ENCODE results near the gene NEFH.
"Not testable (repeated sequence)": the region's sequence is repeated elsewhere in the genome, so short reads cannot be mapped to it uniquely, and the experiment has no call there.

The NEFH gene

DNA sequence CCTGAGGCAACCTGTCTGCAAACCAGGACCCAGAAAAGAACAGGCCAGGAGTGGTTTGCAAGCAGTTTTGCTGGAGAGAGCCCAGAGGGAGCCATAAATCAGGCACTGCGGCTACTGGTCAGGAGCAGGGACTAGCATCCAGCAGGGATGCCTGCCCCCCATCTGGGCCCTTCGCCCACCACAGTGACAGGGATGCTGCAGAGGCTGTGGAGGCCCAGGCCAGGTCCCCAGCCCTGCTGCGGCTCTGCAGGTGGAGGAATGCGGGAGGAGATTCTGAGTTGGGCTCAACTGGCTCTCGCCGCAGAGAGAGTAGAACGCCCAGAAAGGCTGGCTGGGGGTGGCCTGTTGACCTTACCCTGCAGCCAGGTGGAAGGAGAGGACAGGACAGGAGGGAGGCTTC is 16.4 kb upstream of the NEFH start:
- DNase-seq, result no peak

DNA sequence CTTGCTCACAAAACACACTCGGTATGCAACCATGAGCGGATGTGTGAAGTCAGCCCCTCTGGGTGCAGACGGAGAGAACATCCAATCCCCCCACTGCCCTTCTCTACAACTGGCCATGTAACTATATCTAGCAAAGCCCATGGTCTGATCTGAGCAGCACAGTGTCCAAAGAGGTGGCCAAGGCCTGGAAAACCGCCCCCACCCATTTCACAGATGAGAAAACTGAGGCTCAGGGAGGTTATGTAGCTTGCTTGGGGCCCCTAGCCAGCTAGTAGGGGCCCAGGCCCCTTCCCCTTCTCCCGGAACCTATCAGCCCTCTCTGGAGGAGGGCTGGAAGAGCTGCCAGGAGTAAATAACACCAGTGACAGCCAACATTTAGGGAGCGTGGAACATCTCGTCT is 15.4 kb upstream of the NEFH start:
- no peak for DNase-seq

DNA sequence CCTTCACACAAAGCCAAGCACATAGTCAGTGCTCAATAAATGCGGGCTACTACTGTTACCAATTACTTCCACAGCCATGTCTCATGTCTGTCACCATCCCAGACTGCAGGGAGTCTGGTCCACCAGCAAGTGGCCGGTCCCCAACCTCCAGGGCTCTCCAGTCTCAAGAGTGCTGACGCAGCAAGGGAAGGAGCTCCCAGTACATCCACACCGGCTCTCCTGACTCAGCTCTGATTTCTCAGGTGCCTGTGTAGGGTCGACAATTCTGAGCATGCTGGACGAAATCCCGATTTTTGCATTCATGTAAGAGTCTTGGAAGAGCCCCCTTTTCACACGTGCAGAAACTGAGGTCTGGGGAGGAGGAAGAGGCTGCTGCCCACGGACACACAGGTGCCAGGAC is 10.3 kb upstream of the NEFH start:
- no peak for DNase-seq

DNA sequence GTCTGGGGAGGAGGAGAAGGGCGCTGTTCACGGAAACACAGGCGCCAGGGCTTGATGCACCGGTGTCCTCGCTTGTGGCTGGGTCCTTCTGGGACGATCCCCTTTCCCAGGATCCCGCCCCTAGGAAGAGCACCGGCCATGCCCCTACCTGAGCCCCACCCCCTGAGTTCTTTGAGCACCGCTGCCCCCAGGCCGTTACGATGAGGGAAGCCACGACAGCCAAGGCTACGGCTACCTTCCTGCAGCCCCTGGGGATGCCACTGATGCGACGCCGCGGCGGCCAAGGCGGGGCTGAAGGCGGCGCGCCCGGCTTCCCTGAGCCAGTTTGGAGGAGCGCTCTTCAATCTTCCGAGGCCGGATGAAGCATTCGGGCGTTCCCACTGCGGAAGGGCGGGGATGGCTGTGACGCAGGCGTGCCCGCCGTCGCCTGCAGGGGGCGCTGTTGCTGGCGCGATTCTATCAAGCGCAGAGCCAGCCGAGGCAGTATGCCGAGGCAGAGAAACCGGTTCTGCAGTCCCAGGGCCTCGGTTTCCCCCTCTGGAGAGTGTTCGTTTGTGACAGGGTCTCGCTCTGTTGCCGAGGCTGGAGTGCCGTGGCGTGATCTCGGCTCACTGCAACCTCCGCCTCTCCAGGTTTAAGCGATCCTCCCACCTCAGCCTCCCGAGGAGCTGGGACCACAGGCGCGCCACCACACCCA is 9.7 kb upstream of the NEFH start:
- no peak for DNase-seq

DNA sequence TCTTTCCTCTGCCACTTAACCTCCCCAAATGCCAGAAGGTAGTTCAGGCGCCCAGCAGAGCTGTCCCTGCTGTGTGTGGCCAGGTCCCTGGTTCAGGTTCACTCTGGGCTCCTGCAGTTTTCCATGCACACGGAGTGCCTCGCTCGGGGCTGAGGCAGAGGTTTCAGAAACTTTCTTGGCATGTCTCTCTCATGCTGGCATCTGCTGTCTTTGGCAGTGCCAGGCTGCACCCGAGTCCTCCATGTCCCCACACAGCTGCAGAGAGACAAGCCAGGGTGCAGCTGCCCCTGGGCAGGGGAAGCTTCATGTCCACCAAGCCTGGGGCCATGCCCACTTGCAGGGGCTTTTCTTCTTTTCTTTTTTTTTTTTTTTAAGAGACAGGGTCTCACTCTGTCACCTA is 7.0 kb upstream of the NEFH start:
- no peak for DNase-seq

DNA sequence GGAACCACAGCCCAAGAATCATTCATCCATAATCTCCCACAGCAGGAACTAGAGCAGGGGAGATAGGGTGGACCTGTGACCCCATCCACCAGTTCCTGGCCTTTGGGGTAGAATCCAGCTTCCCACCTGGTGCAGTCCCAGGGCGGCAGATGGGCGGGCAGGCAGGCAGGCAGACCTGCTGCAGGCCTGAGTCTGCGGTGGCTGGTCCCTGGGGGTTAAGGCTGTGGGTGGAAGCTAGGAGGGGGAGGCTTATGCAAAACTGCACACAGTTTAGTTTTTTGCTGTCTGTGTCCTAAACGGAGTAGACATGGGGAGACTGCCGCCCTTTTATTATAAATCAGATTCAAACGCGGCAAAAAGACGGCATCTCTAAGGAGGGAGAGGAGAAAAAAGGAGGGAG is 4.5 kb upstream of the NEFH start:
- no peak for DNase-seq

DNA sequence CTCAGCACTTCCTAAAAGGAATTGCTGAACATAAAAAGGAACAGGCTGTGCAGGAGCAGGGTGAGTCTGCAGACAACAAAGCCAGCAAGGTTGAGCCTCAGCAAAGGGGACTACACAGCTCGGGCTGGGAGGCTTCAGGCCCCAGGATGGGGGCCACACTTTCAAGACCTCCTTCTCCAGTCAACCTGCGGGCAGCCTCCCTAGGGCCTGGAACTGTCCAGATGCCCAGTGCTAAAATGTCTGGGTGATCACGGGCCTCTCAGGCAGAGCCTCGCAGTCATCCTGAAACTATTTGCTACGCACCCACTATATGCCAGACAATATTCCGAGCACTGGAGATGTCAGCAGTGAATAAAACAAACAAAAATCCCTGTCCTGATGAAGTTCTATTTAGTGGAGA is 3.9 kb upstream of the NEFH start:
- DNase-seq, result no peak

DNA sequence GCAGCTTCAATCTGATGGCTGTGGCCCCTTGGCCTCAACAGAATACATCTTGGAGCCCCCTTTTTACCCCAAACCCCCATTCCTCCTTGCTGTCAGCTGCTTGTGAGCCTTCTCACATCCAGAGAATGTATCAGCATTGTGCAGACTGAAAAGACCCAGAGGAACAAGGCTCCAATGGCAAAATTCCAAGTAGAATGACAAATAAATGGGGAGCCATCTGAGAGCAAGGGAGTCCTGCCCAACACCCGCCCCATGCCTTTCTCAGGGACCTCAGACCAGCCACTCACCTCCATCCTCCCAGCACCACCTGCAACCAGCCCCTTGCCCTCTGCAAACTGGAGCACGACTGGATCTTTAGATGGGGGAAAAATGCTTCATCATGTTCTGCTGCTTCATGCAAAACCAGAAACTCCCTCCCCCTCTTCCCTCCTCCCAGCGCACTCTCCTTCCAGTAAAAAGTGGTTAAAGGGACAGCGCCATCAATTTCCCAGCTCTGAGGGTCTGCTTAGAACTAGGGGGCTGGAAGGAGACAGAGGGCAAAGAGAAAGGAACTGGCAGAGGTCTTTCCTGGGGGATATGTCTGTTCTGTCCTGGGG is 2.2 kb upstream of the NEFH start:
- DNase-seq, result no peak

DNA sequence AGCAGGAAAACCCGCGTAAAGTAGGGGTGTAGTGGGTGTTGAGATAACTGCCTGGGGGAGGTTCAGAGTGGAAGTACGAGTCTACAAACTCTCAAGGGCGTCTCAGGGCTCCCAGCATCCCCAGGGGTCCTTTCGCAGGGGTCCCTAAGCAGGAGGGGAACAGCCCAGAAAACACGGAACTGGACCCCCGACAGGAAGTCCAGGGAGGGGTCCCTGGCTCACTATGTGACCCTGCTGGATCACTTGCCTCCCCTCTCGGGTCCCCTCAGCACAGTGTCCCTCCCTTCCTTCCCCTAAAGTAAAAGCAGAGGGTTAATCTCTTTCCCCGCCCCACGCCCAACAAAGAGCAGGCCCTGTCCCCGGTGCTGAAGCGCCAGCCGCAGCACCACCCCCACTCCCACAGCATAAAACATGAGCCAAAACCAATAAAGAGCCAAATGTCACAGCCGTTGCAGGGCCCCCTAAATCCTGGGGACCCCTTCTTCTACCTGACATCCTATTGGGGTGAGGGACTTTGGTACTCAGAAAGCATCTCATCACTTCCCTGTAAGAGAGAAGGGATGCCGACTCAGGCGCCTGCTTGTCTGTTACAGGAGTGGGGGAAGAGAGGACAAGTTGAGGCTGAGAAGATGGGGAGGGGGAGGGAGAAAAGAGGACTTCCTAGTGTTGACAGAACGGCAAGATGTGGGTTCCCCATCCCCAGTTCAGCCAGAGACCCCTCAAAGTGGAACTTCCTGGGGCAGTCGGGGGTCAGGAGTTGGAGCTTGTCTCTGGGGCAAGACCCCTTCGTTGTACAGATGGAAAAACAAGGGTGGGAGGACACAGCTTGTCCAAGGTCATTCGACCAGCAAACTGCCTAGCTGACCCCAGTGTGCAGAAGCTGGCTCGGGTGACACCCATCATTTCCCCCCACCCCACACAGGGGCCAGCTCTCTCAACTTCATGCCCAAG is 1.4 kb upstream of the NEFH start:
- no peak for DNase-seq

DNA sequence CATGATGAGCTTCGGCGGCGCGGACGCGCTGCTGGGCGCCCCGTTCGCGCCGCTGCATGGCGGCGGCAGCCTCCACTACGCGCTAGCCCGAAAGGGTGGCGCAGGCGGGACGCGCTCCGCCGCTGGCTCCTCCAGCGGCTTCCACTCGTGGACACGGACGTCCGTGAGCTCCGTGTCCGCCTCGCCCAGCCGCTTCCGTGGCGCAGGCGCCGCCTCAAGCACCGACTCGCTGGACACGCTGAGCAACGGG is 169 bp downstream of the NEFH start:
- no peak for DNase-seq

DNA sequence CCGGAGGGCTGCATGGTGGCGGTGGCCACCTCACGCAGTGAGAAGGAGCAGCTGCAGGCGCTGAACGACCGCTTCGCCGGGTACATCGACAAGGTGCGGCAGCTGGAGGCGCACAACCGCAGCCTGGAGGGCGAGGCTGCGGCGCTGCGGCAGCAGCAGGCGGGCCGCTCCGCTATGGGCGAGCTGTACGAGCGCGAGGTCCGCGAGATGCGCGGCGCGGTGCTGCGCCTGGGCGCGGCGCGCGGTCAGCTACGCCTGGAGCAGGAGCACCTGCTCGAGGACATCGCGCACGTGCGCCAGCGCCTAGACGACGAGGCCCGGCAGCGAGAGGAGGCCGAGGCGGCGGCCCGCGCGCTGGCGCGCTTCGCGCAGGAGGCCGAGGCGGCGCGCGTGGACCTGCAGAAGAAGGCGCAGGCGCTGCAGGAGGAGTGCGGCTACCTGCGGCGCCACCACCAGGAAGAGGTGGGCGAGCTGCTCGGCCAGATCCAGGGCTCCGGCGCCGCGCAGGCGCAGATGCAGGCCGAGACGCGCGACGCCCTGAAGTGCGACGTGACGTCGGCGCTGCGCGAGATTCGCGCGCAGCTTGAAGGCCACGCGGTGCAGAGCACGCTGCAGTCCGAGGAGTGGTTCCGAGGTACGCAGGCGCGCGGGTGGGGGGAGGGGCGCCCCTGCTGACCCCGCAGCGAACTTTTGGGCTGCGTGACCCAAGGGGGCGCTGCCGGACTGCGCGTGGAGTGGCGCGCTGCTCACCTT is 670 bp downstream of the NEFH start:
- DNase-seq, result no peak

DNA sequence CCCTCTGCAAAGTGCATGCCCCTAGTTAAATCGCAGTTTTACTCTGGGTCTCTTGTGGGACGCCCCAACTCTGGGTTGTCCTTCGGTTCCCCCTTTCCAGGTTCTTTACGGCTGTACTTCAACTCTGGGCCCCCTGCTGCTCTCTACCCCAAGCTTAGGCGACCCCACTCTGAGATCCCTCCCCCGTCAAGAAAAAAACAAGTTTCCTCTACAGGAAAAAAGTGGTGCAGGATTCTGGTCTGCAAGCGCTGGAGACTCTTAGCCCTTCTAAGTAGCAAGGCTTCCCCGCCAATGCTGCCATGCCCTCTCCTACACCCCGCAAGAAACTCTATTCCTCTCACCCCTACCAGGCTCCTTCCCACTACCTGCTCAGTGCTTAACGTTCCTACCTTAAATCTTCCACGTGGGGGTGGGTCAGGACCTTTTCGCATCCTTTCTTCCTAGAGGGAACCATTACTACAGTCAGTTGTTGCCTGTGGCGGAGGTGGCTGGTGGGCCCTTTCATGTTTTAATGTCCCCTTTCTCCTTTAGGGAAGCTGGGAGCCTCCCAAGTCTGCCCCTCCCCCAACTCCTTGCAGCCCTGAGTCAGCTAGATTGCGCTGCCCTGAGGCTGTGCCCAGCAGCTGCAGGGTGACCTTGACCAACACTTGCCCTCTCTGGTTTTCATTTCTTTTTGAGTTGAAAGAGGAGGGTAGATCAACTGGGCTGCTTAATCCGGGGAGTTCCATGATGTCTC is 1.4 kb downstream of the NEFH start:
- no peak for DNase-seq

DNA sequence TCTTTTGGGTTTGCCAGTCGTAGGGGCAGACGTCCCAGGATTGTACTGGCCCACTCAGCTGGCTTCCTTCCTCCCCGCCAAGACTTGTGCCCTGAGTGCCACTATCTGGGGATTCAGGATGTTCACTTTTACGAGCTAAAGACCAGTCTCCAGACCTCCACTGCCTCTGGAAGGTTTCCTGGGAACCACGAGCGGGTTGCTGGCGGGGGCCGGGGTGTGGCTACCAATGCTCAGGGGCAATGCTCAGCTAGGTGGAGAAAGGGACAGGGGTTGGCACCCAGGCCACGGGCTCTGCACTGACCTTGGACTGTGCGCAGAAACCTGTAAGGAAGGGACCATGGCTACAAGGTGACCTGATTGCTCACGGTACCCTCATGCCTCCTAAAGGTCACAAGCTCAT is 2.2 kb downstream of the NEFH start:
- DNase-seq, result no peak

DNA sequence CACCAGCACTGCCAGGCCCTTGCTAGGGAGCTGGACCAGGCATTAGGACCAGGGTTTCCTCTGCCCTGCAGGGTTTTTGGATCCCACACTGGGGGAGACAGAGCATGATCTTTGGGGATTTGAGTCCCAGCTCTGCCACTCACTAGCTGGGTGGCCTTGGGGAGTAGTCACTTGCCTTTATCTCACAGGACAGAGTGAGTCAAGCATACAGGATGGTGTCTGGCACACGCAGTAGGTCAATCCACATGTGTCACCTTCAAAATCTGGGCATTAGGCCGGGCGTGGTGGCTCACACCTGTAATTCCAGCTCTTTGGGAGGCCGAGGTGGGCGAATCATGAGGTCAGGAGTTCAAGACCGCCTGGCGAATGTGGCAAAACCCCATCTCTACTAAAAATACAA is 2.7 kb downstream of the NEFH start:
- DNase-seq, result no peak

DNA sequence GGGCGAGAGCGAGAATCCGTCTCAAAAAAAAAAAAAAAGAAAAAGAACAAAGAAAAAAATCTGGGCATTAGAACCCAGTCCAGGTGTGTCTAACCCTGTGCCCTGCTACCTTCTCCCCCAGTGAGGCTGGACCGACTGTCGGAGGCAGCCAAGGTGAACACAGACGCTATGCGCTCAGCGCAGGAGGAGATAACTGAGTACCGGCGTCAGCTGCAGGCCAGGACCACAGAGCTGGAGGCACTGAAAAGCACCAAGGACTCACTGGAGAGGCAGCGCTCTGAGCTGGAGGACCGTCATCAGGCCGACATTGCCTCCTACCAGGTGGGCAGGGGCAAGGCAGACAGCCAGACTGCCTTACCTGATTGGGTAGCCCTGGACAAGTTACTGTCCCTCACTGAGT is 3.2 kb downstream of the NEFH start:
- DNase-seq, result no peak

DNA sequence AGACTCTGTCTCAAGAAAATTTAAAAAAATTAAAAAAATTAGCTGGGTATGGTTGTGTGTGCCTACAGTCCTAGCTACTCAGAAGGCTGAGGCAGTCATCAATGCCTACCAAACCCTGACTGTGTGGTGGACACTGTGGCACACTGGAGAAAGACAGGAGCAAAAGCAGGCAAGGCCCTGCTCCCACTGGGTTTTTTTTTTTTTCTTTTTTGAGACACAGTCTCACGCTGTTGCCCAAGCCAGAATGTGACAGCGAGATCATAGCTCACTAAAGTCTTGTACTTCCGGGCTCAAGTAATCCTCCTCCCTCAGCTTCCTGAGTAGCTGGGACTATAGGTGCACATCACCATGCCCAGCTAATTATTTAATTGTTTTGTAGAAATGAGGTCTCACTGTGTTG is 4.6 kb downstream of the NEFH start:
- no peak for DNase-seq

DNA sequence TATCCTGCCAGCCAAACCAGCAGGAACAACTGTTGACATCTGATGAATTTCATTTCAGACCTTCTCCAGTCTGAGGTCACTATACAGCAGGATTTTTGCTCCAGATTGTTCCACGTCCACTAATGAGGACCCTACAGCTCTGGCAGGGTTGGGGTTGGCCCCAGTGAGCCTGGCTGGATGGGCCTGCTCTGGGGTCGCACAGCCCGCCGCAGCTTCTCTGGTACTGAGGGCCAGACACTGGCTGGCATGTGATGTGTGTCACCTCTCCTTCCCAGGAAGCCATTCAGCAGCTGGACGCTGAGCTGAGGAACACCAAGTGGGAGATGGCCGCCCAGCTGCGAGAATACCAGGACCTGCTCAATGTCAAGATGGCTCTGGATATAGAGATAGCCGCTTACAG is 5.4 kb downstream of the NEFH start:
- no peak for DNase-seq

DNA sequence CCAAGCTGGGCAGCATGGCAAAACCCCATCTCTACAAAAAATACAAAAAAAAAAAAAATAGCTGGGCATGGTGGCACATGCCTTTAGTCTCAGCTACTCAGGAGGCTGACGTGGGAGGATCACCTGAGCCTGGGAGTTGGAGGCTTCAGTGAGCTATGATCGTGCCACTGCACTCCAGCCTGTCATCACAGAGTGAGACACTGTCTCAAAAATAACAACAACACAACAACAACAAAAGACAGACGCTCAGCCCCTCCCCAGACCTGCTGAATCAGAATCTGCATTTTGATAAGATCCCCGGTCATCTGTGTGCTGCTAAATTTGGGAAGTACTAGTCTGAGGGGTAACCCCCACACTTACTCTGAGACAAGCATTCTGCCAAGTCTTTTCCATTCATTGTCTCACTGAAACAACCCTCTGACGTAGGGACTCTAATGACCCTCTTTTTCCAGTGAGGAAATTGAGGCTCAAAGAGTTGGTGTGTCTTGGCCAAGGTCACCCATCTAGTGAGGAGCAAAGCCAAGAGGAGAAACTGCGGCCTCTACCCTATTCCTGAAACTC is 7.5 kb downstream of the NEFH start:
- no peak for DNase-seq

DNA sequence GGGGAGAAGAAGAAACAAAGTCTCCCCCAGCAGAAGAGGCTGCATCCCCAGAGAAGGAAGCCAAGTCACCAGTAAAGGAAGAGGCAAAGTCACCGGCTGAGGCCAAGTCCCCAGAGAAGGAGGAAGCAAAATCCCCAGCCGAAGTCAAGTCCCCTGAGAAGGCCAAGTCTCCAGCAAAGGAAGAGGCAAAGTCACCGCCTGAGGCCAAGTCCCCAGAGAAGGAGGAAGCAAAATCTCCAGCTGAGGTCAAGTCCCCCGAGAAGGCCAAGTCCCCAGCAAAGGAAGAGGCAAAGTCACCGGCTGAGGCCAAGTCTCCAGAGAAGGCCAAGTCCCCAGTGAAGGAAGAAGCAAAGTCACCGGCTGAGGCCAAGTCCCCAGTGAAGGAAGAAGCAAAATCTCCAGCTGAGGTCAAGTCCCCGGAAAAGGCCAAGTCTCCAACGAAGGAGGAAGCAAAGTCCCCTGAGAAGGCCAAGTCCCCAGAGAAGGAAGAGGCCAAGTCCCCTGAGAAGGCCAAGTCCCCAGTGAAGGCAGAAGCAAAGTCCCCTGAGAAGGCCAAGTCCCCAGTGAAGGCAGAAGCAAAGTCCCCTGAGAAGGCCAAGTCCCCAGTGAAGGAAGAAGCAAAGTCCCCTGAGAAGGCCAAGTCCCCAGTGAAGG is 9.2 kb downstream of the NEFH start:
- not testable (repeated sequence) for DNase-seq

DNA sequence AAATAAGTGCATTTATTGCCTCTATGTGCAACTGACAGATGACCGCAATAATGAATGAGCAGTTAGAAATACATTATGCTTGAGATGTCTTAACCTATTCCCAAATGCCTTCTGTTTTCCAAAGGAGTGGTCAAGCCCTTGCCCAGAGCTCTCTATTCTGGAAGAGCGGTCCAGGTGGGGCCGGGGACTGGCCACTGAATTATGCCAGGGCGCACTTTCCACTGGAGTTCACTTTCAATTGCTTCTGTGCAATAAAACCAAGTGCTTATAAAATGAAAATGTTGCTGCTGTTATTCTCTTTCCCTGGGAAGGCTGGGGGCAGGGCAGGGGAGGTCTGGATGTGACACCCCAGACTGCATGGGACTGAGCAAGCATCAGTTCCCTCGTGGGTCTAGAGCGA is 11.0 kb downstream of the NEFH start:
- DNase-seq, result no peak

DNA sequence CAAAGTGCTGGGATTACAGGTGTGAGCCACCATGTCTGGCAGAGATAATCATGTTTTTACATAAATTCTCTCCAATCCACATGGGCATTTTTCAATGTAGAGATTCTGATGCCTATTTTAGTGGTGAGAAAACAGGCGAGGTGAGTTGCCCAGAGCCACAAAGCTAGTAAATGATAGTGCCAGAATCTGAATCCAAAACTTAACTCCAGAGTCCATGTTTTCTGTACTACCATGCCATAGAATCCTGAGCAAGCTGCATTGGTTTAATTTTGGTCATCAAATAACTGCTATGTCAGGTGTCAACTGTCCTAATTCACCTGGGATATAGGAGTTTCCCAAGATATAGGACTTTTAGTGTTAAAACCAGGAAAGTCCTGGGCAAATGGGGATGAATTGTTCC is 13.6 kb downstream of the NEFH start:
- no peak for DNase-seq

DNA sequence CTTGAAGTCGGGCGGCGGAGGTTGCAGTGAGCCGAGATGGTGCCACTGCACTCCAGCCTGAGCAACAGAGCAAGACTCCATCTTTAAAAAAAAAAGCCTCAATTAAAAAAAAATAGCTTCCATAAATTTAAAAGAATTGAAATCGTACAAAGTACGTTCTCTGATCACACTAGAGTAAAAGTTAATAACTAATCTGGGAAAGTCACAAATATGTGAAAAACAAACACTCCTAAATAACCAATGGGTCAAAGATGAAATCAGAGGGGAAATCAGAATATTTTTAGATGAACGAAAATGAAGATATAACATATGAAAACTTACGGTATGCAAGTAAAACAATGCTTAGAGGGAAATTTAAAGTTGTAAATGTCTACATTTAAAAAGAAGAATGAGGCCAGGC is 19.8 kb downstream of the NEFH start:
- DNase-seq, result no peak
